ENCODE data around the gene SMARCA2. TPM values are rescaled to one million over a fixed set of nuclear protein-coding genes. Genes with fewer than 3 reads are reported as not detected.

The SMARCA2 gene
- total RNA-seq, 1 experiment from 2014 or later: 27.9 TPM

DNA sequence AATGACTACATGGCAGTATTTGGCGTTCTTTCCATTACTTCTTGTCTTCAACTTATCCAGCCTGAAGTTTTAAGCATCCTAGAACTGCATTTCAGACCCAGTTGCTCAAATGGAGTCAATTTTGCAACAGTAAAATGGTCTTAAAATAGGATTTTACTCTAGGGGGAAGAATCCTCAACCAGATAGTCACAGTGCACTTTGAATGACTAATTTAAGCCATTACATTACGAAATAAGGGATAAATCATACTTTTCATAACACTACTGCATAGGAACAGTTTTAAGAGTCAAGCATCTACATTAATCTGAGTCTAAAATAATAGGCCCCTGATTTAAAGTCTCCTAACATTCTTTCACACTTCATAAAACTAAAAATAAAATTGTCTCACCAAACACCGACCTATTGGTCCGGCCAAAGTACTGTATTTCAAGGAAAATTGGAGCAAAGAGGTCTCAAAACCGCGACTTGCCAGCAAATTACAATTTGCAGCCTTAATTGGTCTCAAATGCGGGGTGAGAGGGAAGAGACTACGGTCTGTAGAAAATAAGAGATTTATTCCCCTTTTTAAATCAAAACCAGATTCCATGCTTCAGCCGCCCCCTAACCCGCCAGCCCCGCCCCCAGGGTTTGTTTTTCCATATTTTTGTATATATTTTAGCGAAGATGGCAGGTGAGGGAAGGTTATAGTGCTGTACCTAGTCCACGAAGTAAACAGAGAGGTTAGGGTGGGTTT is 1.2 kb upstream of the SMARCA2 start:
- H3K79me2 ChIP-seq (ENCODE audit: low read length): peaks cover 13% of the 10 kb centered on the region
- ChIA-PET CTCF (interaction anchor here (0.6 kb wide), 1 partner anchor 533 kb away, joined by 3 read pairs; no protein-coding TSS in a partner anchor), POLR2A (ENCODE audit: unreplicated experiment) (no interaction called here)
- ATAC-seq (no peak), DNase-seq (no peak)
- no TSS peak for BruUV-seq (replicated peaks)
- peak overlapping the region; percentile 84 for H3K4me3 ChIP-seq (ENCODE audit: low read length)
- peak overlapping the region; percentile 94 for H3K4me2 ChIP-seq (ENCODE audit: low read length)
- no peaks in the 10 kb centered on the region for H3K36me3 ChIP-seq (ENCODE audit: low read depth, low read length)
- TF ChIP-seq, protein P1, sequence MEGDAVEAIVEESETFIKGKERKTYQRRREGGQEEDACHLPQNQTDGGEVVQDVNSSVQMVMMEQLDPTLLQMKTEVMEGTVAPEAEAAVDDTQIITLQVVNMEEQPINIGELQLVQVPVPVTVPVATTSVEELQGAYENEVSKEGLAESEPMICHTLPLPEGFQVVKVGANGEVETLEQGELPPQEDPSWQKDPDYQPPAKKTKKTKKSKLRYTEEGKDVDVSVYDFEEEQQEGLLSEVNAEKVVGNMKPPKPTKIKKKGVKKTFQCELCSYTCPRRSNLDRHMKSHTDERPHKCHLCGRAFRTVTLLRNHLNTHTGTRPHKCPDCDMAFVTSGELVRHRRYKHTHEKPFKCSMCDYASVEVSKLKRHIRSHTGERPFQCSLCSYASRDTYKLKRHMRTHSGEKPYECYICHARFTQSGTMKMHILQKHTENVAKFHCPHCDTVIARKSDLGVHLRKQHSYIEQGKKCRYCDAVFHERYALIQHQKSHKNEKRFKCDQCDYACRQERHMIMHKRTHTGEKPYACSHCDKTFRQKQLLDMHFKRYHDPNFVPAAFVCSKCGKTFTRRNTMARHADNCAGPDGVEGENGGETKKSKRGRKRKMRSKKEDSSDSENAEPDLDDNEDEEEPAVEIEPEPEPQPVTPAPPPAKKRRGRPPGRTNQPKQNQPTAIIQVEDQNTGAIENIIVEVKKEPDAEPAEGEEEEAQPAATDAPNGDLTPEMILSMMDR (conservative IDR thresholded peaks at IDR 0.05; ENCODE audit: low read depth, low read length): no peak
- TF ChIP-seq EZH2 (IDR thresholded peaks at IDR 0.05; ENCODE audit: low read length, unreplicated experiment): no peak
- no peak for TF ChIP-seq EZH2phosphoT487 (IDR thresholded peaks at IDR 0.05; ENCODE audit: borderline replicate concordance, low read length)
- H3K9ac ChIP-seq (ENCODE audit: low read length): peak overlapping the region; percentile 55; the same call in 1 of the 2 replicates
- peak overlapping the region; percentile 93 for H2AFZ ChIP-seq (ENCODE audit: low read length)
- intact Hi-C loops (cut with micrococcal nuclease): loop anchor here (10.0 kb wide), 1 partner anchor 141 kb away; no protein-coding TSS in a partner anchor
- H3K4me1 ChIP-seq (ENCODE audit: insufficient read depth, low read length): peaks cover 12% of the 10 kb centered on the region
- no peaks in the 10 kb centered on the region for H4K20me1 ChIP-seq (ENCODE audit: low read length)
- H3K27ac ChIP-seq (ENCODE audit: low read length): no peak overlapping the region
- no peaks in the 10 kb centered on the region for H3K9me3 ChIP-seq (ENCODE audit: low read length)
- no peaks in the 10 kb centered on the region for H3K9me2 ChIP-seq (replicated peaks; ENCODE audit: low read length)
- no peaks in the 10 kb centered on the region for H3K27me3 ChIP-seq (ENCODE audit: low read length)
- no peaks in the 10 kb centered on the region for H3F3A ChIP-seq (ENCODE audit: low read length, unreplicated experiment)

DNA sequence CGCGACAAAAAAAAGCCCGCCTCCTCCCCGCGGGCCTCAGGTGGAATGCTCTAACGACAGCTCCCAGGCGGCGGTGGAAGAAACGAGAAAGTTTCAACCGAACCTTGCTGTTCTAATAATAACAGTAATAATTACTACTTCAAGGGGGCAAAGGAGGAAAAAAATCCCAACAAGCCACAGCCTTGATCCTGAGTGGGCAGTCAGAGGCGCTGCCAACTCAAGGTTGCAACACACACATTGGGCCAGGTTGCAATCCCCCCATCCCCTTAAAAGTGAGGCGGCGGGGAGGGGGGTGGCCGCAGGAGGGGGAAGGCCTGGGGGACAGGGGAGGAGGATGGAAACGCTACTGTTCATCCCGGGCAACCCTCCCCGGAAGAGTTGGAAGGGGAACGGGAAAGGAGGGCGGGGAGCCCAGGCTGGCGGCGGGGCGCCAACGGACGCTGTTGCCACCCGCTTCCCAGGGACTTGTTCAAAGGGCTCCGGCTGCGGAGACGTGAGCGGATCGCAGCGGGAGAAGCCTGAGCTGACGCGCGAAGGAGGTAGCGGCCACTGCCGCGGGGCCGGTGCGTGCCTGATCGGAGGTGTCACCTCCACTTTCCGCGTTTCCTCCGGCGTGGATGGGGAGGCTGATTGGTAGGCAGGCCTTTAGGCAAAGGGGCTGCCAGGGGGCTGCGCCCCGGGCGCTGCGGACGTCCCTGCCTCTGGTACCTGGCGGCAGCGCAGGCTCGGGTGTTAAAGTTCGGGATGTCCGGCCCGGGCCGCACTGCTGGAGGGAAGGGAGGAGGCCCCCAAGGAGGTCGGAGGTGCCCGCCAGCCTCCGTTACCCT is 647 bp downstream of the SMARCA2 start:
- peak overlapping the region; percentile 84 for H3K4me3 ChIP-seq (ENCODE audit: low read length)
- peak overlapping the region; percentile 97 for H3K4me2 ChIP-seq (ENCODE audit: low read length)
- no peaks in the 10 kb centered on the region for H3K9me3 ChIP-seq (ENCODE audit: low read length)
- peak overlapping the region; percentile 73 for H3K9ac ChIP-seq (ENCODE audit: low read length)
- TF ChIP-seq, protein P1 (conservative IDR thresholded peaks at IDR 0.05; ENCODE audit: low read depth, low read length): no peak
- TF ChIP-seq EZH2 (IDR thresholded peaks at IDR 0.05; ENCODE audit: low read length, unreplicated experiment): no peak
- no peak for TF ChIP-seq EZH2phosphoT487 (IDR thresholded peaks at IDR 0.05; ENCODE audit: borderline replicate concordance, low read length)
- H3K36me3 ChIP-seq (ENCODE audit: low read depth, low read length): no peaks in the 10 kb centered on the region
- no peaks in the 10 kb centered on the region for H3K9me2 ChIP-seq (replicated peaks; ENCODE audit: low read length)
- POLR2A ChIA-PET (ENCODE audit: unreplicated experiment): interaction anchor here (0.6 kb wide), 1 partner anchor 81 kb away, joined by 4 read pairs; no protein-coding TSS in a partner anchor
- H2AFZ ChIP-seq (ENCODE audit: low read length): peak overlapping the region; percentile 93
- H3K27me3 ChIP-seq (ENCODE audit: low read length): no peaks in the 10 kb centered on the region
- intact Hi-C loops (cut with micrococcal nuclease): loop anchor here (5.0 to 10.0 kb wide), 2 partner anchors 139 to 913 kb away; no protein-coding TSS in a partner anchor
- DNase-seq (peak; percentile 10), ATAC-seq (peak; percentile 2)
- no peaks in the 10 kb centered on the region for H4K20me1 ChIP-seq (ENCODE audit: low read length)
- H3K27ac ChIP-seq (ENCODE audit: low read length): peak overlapping the region; percentile 34
- TSS peak; percentile 39 for BruUV-seq (replicated peaks)
- CTCF ChIA-PET: no interaction called here
- peaks cover 16% of the 10 kb centered on the region for H3K4me1 ChIP-seq (ENCODE audit: insufficient read depth, low read length)
- no peaks in the 10 kb centered on the region for H3F3A ChIP-seq (ENCODE audit: low read length, unreplicated experiment)
- peaks cover 32% of the 10 kb centered on the region for H3K79me2 ChIP-seq (ENCODE audit: low read length)

Data from PC-3 (cell line).